Ectodermal cell (in vitro differentiated cells): ENCODE data around the gene TAB2. TPM values are rescaled to one million over a fixed set of nuclear protein-coding genes. Genes with fewer than 3 reads are reported as not detected.

ENCODE experiments used
- H3K27ac ChIP-seq: 2 replicates; pipeline ENCODE4 v1.7.0; 2013; ENCODE audit warnings: mild to moderate bottlenecking, low read depth, low read length; ENCODE audit not compliant: insufficient read depth, poor library complexity, severe bottlenecking
- H3K27me3 ChIP-seq: 2 replicates; pipeline ENCODE4 v1.7.0; 2013; ENCODE audit warnings: mild to moderate bottlenecking, low read length; ENCODE audit not compliant: insufficient read depth, control insufficient read depth, poor library complexity, severe bottlenecking
- H3K36me3 ChIP-seq: one replicate; pipeline ENCODE4 v1.7.0; 2013; ENCODE audit warnings: low read length; ENCODE audit not compliant: control insufficient read depth, insufficient read depth
- H3K4me1 ChIP-seq: one replicate; pipeline ENCODE4 v1.7.0; 2013; ENCODE audit warnings: low read length; ENCODE audit not compliant: control insufficient read depth, insufficient read depth
- H3K4me3 ChIP-seq: 2 replicates; pipeline ENCODE4 v1.7.0; 2013; ENCODE audit warnings: low read depth, low read length, control low read depth; ENCODE audit not compliant: insufficient read depth
- H3K9me3 ChIP-seq: 2 replicates; pipeline ENCODE4 v1.7.0; 2013; ENCODE audit warnings: mild to moderate bottlenecking, low read length, moderate library complexity; ENCODE audit not compliant: control insufficient read depth
- WGBS, 2 experiments: methylation state at CpG; one replicate each; pipeline ENCODE4 v1.1.7; 2013; ENCODE audit warnings: missing lambda C conversion rate in 2 of 2; 5-methylcytosine and 5-hydroxymethylcytosine counted together
- polyA plus RNA-seq, 4 experiments: library from polyadenylated mRNA; stranded (reverse); fragments of 50-300 nt; gene quantifications; one replicate each; pipeline ENCODE4 v1.2.3, GENCODE V29; 2013

TAB2 gene
- polyA plus RNA-seq (2013, experiment 1 of 4): 70.7 TPM
- polyA plus RNA-seq (2013, experiment 2 of 4): 75.9 TPM
- polyA plus RNA-seq (2013, experiment 3 of 4): 65.4 TPM
- 73.6 TPM for polyA plus RNA-seq (2013, experiment 4 of 4)

GRCh38 chr6:149317644-149318571, at the start of gene TAB2:
TAB2 (plus strand) TSS chr6:149317712; CDS start chr6:149369998, 52,286 bp downstream.
- Histone ChIP-seq H3K4me3 (peak within 1 kb of the TSS; percentile 87), H3K9me3 (no peaks in the 10 kb centered on the region), H3K4me1 (peaks cover 3% of the 10 kb centered on the region), H3K27me3 (no peaks in the 10 kb centered on the region), H3K27ac (peak within 1 kb of the TSS; percentile 96), H3K36me3 (no peaks in the 10 kb centered on the region)
- WGBS, 2 experiments: 1% methylated on average over 82 to 92 of the region's 92 CpGs

GRCh38 chr6:149268146-149268545, 49.4 kb upstream of the TAB2 start:
- H3K27me3 ChIP-seq: no peaks in the 10 kb centered on the region
- H3K4me3 ChIP-seq: no peak overlapping the region
- H3K27ac ChIP-seq: no peak overlapping the region
- 86 to 89% methylated on average over 5 of the region's 5 CpGs for WGBS, 2 experiments
- H3K36me3 ChIP-seq: no peaks in the 10 kb centered on the region
- no peaks in the 10 kb centered on the region for H3K9me3 ChIP-seq
- no peaks in the 10 kb centered on the region for H3K4me1 ChIP-seq

GRCh38 chr6:149268768-149269167, 48.7 kb upstream of the TAB2 start:
- no peak overlapping the region for H3K4me3 ChIP-seq
- H3K4me1 ChIP-seq: no peaks in the 10 kb centered on the region
- H3K27ac ChIP-seq: no peak overlapping the region
- H3K27me3 ChIP-seq: no peaks in the 10 kb centered on the region
- H3K36me3 ChIP-seq: no peaks in the 10 kb centered on the region
- no peaks in the 10 kb centered on the region for H3K9me3 ChIP-seq
- WGBS, 2 experiments: 81 to 92% methylated on average over 1 of the region's 1 CpG

- WGBS, 2 experiments: 98% methylated on average over 4 of the region's 4 CpGs
- Histone ChIP-seq H3K4me1 (no peaks in the 10 kb centered on the region), H3K27ac (no peak overlapping the region), H3K27me3 (no peaks in the 10 kb centered on the region), H3K36me3 (no peaks in the 10 kb centered on the region), H3K4me3 (no peak overlapping the region), H3K9me3 (no peaks in the 10 kb centered on the region)
Observed at GRCh38 chr6:149270616-149271015, 46.9 kb upstream of the TAB2 start.

GRCh38 chr6:149271348-149272340, 45.9 kb upstream of the TAB2 start:
- Histone ChIP-seq H3K36me3 (no peaks in the 10 kb centered on the region), H3K27me3 (no peaks in the 10 kb centered on the region), H3K4me3 (no peak overlapping the region), H3K9me3 (no peaks in the 10 kb centered on the region), H3K27ac (no peak overlapping the region), H3K4me1 (no peaks in the 10 kb centered on the region)
- 93 to 95% methylated on average over 6 of the region's 8 CpGs for WGBS, 2 experiments

- 94 to 96% methylated on average over 4 of the region's 4 CpGs for WGBS, 2 experiments
- no peaks in the 10 kb centered on the region for H3K9me3 ChIP-seq
- H3K27ac ChIP-seq: no peak overlapping the region
- no peak overlapping the region for H3K4me3 ChIP-seq
- H3K27me3 ChIP-seq: no peaks in the 10 kb centered on the region
- no peaks in the 10 kb centered on the region for H3K4me1 ChIP-seq
- no peaks in the 10 kb centered on the region for H3K36me3 ChIP-seq
Observed at GRCh38 chr6:149273318-149273717, 44.2 kb upstream of the TAB2 start.

GRCh38 chr6:149275621-149276020, 41.9 kb upstream of the TAB2 start:
- Histone ChIP-seq H3K4me3 (no peak overlapping the region), H3K27ac (no peak overlapping the region), H3K27me3 (no peaks in the 10 kb centered on the region), H3K9me3 (no peaks in the 10 kb centered on the region), H3K36me3 (no peaks in the 10 kb centered on the region), H3K4me1 (no peaks in the 10 kb centered on the region)
- WGBS, 2 experiments: 93 to 98% methylated on average over 3 of the region's 3 CpGs

GRCh38 chr6:149277621-149278020, 39.9 kb upstream of the TAB2 start:
- Histone ChIP-seq H3K4me3 (no peak overlapping the region), H3K27ac (no peak overlapping the region), H3K27me3 (no peaks in the 10 kb centered on the region), H3K36me3 (no peaks in the 10 kb centered on the region), H3K9me3 (no peaks in the 10 kb centered on the region), H3K4me1 (peaks cover 2% of the 10 kb centered on the region)

- H3K27ac ChIP-seq: no peak overlapping the region
- 90 to 97% methylated on average over 1 of the region's 1 CpG for WGBS, 2 experiments
- no peaks in the 10 kb centered on the region for H3K36me3 ChIP-seq
- H3K27me3 ChIP-seq: no peaks in the 10 kb centered on the region
- H3K4me3 ChIP-seq: no peak overlapping the region
- peaks cover 4% of the 10 kb centered on the region for H3K4me1 ChIP-seq
- H3K9me3 ChIP-seq: no peaks in the 10 kb centered on the region
Observed at GRCh38 chr6:149278997-149279396, 38.5 kb upstream of the TAB2 start.

GRCh38 chr6:149284904-149285303, 32.6 kb upstream of the TAB2 start:
- 91 to 97% methylated on average over 3 of the region's 3 CpGs for WGBS, 2 experiments
- Histone ChIP-seq H3K9me3 (no peaks in the 10 kb centered on the region), H3K36me3 (no peaks in the 10 kb centered on the region), H3K27ac (no peak overlapping the region), H3K4me1 (peaks cover 4% of the 10 kb centered on the region), H3K27me3 (no peaks in the 10 kb centered on the region), H3K4me3 (no peak overlapping the region)
